Measurements from ENCODE around the gene SMPDL3B. TPM values are rescaled to one million over a fixed set of nuclear protein-coding genes. Genes with fewer than 3 reads are reported as not detected.

Gene SMPDL3B
- total RNA-seq, 1 experiment from 2014 or later, result 51.3 TPM

DNA sequence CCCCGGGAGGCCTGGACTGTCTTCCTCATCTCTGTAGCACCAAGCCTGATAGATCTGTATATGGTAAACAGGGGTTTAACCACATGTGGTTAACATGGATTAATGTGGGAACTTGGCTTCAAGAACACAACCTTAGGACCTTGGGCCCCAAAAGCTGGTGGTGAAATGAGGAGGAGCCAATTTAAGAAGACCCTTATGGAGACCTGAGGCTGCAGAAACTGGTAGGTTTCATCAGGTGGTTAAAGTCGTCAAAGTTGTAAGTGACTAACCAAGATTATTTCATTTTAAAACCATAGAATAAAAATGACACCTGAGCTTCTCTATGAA, 48.5 kb upstream of the SMPDL3B start:
- H3K9me3 Mint-ChIP-seq, result no peaks in the 10 kb centered on the region
- TF ChIP-seq, protein P1, sequence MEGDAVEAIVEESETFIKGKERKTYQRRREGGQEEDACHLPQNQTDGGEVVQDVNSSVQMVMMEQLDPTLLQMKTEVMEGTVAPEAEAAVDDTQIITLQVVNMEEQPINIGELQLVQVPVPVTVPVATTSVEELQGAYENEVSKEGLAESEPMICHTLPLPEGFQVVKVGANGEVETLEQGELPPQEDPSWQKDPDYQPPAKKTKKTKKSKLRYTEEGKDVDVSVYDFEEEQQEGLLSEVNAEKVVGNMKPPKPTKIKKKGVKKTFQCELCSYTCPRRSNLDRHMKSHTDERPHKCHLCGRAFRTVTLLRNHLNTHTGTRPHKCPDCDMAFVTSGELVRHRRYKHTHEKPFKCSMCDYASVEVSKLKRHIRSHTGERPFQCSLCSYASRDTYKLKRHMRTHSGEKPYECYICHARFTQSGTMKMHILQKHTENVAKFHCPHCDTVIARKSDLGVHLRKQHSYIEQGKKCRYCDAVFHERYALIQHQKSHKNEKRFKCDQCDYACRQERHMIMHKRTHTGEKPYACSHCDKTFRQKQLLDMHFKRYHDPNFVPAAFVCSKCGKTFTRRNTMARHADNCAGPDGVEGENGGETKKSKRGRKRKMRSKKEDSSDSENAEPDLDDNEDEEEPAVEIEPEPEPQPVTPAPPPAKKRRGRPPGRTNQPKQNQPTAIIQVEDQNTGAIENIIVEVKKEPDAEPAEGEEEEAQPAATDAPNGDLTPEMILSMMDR (conservative IDR thresholded peaks at IDR 0.05), result no peak

More for the DNA sequence above, 48.5 kb upstream of the SMPDL3B start:
- Histone ChIP-seq H3T11ph (ENCODE audit: low read length) (no peak overlapping the region), H4K8ac (replicated peaks; ENCODE audit: insufficient read length, low read depth, low read length) (no peak overlapping the region), H3K4ac (ENCODE audit: low read depth, low read length) (no peak overlapping the region), H3K27me3 (ENCODE audit: insufficient read depth, low read length) (no peaks in the 10 kb centered on the region), H3K14ac (ENCODE audit: insufficient read depth, low read length) (no peak overlapping the region), H3K79me2 (ENCODE audit: insufficient read depth, low read length) (no peaks in the 10 kb centered on the region), H3K56ac (ENCODE audit: insufficient read length, low read depth, low read length) (no peak overlapping the region), H3K4me1 (ENCODE audit: insufficient read depth, low read length) (no peaks in the 10 kb centered on the region), H4K5ac (ENCODE audit: insufficient read length, low read depth, low read length) (no peak overlapping the region), H2AFZ (ENCODE audit: low read length) (no peak overlapping the region), H3K27ac (ENCODE audit: insufficient read length, low read depth, low read length) (no peak overlapping the region), H2AK5ac (ENCODE audit: insufficient read length, low read length) (no peak overlapping the region), H2BK120ac (ENCODE audit: low read depth, low read length, poor library complexity, severe bottlenecking) (no peak overlapping the region), H3K9ac (ENCODE audit: extremely low read depth, insufficient read length, low read length) (no peak overlapping the region), H4K20me1 (ENCODE audit: control insufficient read depth, insufficient read depth, insufficient read length) (no peaks in the 10 kb centered on the region), H2BK5ac (ENCODE audit: insufficient read length, low read length) (no peak overlapping the region), H3K23ac (ENCODE audit: insufficient read length, low read depth, low read length) (no peak overlapping the region), H4K91ac (ENCODE audit: insufficient read length, low read depth, low read length) (no peak overlapping the region), H2BK12ac (ENCODE audit: insufficient read length, low read depth, low read length) (no peak overlapping the region), H3K18ac (ENCODE audit: insufficient read length, low read depth, low read length) (no peak overlapping the region), H2BK20ac (ENCODE audit: low read depth, low read length, poor library complexity, severe bottlenecking) (no peak overlapping the region), H2BK15ac (ENCODE audit: low read depth, low read length) (no peak overlapping the region), H3K9me3 (ENCODE audit: control insufficient read depth, low read depth, low read length) (no peaks in the 10 kb centered on the region), H3K23me2 (ENCODE audit: insufficient read length, low read depth, low read length, poor library complexity, severe bottlenecking) (no peaks in the 10 kb centered on the region), H3K79me1 (ENCODE audit: insufficient read depth, low read depth, low read length, poor library complexity, severe bottlenecking) (no peaks in the 10 kb centered on the region), H3K4me2 (ENCODE audit: insufficient read depth, insufficient read length, low read length) (no peak overlapping the region)
- no peaks in the 10 kb centered on the region; the same call in 1 of the 2 replicates for H3K27me3 Mint-ChIP-seq (ENCODE audit: low read depth)
- H3K4me1 Mint-ChIP-seq, result no peaks in the 10 kb centered on the region
- no peak for DNase-seq
- WGBS (ENCODE audit: extremely low coverage, insufficient read length, low lambda C conversion rate), result no CpG with 5 or more reads among the region's 2 CpGs
- H3K4me3 Mint-ChIP-seq, result no peak overlapping the region
- H3K36me3 Mint-ChIP-seq (ENCODE audit: insufficient read depth in 1 of 3, low read depth in 3 of 3), result peaks cover 5 to 77% (median 54%) of the 10 kb centered on the region in 3 experiments; a peak in 6 of 7 replicates
- H3K27ac Mint-ChIP-seq, result no peak overlapping the region
